Stomach (tissue), 4 donors: ENCODE results near the gene HNRNPK.
A peak's percentile ranks its signal among the peaks of the same experiment; 100 is the strongest.

Experiments used
- CTCF ChIP-seq, 7 experiments: fragments of 450-650 bp in 4 of 7; fragments of 200-600 bp in 3 of 7; sonication (generic) in 3 of 7; IDR thresholded peaks; one replicate each; pipeline ENCODE4 v1.5.1; 2016 to 2019; ENCODE audit warnings: antibody characterized with exemption in 7 of 7, control low read depth in 2 of 7, mild to moderate bottlenecking in 1 of 7
- EP300 ChIP-seq: sonication (generic); formaldehyde crosslinking; IDR thresholded peaks from one replicate; pipeline ENCODE4 v1.6.1; 2017; ENCODE audit warnings: antibody characterized with exemption
- POLR2A ChIP-seq, 4 donors: fragments of 450-650 bp; IDR thresholded peaks; one replicate each; pipeline ENCODE4 v1.6.1; 2016; ENCODE audit warnings: antibody characterized with exemption in 4 of 4, control low read depth in 2 of 4, mild to moderate bottlenecking in 1 of 4, moderate library complexity in 1 of 4

- no peak for TF ChIP-seq EP300
- no peak for TF ChIP-seq CTCF (IDR thresholded peaks at IDR 0.05)
- TF ChIP-seq POLR2A (IDR thresholded peaks at IDR 0.05): peak in 1 of 4 donors; percentile 21
Measured at GRCh38 chr9:83979812-83980394, at the start of gene HNRNPK.
